Measurements from ENCODE around the gene SRRT.

Gene SRRT

DNA sequence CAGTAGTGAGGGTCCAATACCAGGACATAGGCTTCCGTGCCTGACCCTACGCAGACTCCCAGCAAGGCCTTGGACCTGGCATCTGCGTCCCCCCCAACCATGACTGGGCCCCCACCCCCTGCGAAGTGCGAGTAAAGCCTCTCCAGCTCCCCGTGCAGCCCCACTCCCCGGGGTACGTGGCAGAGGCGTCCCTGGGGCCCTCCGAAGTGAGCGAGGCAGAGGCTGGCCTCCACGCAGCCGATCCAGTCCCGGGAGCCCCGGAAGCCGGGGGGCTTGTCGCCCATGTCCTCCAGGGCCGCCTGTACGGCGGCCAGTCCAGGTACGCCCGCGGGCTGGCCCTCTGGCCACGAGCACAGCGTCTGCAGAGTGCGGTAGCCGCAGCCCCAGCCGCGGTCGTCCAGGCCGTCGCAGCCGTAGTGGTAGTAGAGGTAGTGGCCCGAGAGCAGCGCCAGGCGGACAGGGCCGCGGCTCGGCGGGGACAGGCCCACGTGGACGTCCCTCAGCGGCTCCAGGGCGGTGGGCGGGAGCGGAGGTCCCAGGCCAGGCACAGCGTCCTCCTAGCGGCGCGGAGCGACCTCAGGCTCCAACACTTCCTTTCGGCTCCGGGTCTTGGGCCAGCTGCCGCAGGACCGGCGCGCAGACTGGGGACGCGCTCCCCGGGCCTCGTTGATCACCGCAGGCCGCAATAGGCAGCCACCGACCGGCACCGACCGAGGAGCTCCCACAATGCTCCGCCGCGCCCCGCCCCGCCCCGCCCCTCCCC, 14.3 kb downstream of the SRRT start, which contains the start of gene UFSP1 (continued):
- TF ChIP-seq, protein P1, sequence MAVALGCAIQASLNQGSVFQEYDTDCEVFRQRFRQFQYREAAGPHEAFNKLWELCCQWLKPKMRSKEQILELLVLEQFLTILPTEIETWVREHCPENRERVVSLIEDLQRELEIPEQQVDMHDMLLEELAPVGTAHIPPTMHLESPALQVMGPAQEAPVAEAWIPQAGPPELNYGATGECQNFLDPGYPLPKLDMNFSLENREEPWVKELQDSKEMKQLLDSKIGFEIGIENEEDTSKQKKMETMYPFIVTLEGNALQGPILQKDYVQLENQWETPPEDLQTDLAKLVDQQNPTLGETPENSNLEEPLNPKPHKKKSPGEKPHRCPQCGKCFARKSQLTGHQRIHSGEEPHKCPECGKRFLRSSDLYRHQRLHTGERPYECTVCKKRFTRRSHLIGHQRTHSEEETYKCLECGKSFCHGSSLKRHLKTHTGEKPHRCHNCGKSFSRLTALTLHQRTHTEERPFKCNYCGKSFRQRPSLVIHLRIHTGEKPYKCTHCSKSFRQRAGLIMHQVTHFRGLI (tag by site-specific recombination; IDR thresholded peaks at IDR 0.05): no peak
- TF ChIP-seq ZFP41 (tag by site-specific recombination; IDR thresholded peaks at IDR 0.05; ENCODE audit: borderline replicate concordance) (no peak), ZNF48 (tag by site-specific recombination; IDR thresholded peaks at IDR 0.05) (no peak), KLF16 (tag by site-specific recombination; IDR thresholded peaks at IDR 0.05) (peak; percentile 90), PRDM1 (tag by site-specific recombination; IDR thresholded peaks at IDR 0.05) (no peak), ZNF433 (tag by site-specific recombination; IDR thresholded peaks at IDR 0.05; ENCODE audit: low read depth) (no peak), ZNF548 (tag by site-specific recombination; IDR thresholded peaks at IDR 0.05) (no peak), ZNF221 (tag by site-specific recombination; IDR thresholded peaks at IDR 0.05; ENCODE audit: borderline replicate concordance) (no peak), ZNF701 (tag by site-specific recombination; IDR thresholded peaks at IDR 0.05) (no peak), ZNF292 (tag by site-specific recombination; IDR thresholded peaks at IDR 0.05; ENCODE audit: borderline replicate concordance, low read depth) (no peak), BCL11A (tag by site-specific recombination; IDR thresholded peaks at IDR 0.05; ENCODE audit: low read depth) (no peak), IKZF3 (tag by site-specific recombination; IDR thresholded peaks at IDR 0.05) (no peak), ZNF792 (tag by site-specific recombination; IDR thresholded peaks at IDR 0.05) (peak; percentile 95), ZNF664 (tag by site-specific recombination; IDR thresholded peaks at IDR 0.05) (no peak), ZNF529 (tag by site-specific recombination; IDR thresholded peaks at IDR 0.05; ENCODE audit: insufficient replicate concordance) (no peak), ZNF175 (tag by site-specific recombination; IDR thresholded peaks at IDR 0.05) (no peak), ZNF223 (tag by site-specific recombination; IDR thresholded peaks at IDR 0.05) (no peak), SP3 (tag by site-specific recombination; IDR thresholded peaks at IDR 0.05) (peak; percentile 79), FEZF1 (tag by site-specific recombination; IDR thresholded peaks at IDR 0.05) (no peak), ZNF521 (tag by site-specific recombination; IDR thresholded peaks at IDR 0.05) (no peak), SCRT2 (tag by site-specific recombination; IDR thresholded peaks at IDR 0.05) (no peak), ZBTB7A (tag by site-specific recombination; IDR thresholded peaks at IDR 0.05; ENCODE audit: low read depth) (peak; percentile 94), ZNF426 (tag by site-specific recombination; IDR thresholded peaks at IDR 0.05) (no peak)
- TF ChIP-seq, protein P2, sequence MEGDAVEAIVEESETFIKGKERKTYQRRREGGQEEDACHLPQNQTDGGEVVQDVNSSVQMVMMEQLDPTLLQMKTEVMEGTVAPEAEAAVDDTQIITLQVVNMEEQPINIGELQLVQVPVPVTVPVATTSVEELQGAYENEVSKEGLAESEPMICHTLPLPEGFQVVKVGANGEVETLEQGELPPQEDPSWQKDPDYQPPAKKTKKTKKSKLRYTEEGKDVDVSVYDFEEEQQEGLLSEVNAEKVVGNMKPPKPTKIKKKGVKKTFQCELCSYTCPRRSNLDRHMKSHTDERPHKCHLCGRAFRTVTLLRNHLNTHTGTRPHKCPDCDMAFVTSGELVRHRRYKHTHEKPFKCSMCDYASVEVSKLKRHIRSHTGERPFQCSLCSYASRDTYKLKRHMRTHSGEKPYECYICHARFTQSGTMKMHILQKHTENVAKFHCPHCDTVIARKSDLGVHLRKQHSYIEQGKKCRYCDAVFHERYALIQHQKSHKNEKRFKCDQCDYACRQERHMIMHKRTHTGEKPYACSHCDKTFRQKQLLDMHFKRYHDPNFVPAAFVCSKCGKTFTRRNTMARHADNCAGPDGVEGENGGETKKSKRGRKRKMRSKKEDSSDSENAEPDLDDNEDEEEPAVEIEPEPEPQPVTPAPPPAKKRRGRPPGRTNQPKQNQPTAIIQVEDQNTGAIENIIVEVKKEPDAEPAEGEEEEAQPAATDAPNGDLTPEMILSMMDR (tag by site-specific recombination; IDR thresholded peaks at IDR 0.05): peak; percentile 70
- TF ChIP-seq, protein P3, sequence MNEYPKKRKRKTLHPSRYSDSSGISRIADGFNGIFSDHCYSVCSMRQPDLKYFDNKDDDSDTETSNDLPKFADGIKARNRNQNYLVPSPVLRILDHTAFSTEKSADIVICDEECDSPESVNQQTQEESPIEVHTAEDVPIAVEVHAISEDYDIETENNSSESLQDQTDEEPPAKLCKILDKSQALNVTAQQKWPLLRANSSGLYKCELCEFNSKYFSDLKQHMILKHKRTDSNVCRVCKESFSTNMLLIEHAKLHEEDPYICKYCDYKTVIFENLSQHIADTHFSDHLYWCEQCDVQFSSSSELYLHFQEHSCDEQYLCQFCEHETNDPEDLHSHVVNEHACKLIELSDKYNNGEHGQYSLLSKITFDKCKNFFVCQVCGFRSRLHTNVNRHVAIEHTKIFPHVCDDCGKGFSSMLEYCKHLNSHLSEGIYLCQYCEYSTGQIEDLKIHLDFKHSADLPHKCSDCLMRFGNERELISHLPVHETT (tag by site-specific recombination; IDR thresholded peaks at IDR 0.05): no peak
- TF ChIP-seq, protein P4, sequence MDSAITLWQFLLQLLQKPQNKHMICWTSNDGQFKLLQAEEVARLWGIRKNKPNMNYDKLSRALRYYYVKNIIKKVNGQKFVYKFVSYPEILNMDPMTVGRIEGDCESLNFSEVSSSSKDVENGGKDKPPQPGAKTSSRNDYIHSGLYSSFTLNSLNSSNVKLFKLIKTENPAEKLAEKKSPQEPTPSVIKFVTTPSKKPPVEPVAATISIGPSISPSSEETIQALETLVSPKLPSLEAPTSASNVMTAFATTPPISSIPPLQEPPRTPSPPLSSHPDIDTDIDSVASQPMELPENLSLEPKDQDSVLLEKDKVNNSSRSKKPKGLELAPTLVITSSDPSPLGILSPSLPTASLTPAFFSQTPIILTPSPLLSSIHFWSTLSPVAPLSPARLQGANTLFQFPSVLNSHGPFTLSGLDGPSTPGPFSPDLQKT (IDR thresholded peaks at IDR 0.05; ENCODE audit: borderline replicate concordance, low read depth, low read length): no peak
- TF ChIP-seq, protein P5, sequence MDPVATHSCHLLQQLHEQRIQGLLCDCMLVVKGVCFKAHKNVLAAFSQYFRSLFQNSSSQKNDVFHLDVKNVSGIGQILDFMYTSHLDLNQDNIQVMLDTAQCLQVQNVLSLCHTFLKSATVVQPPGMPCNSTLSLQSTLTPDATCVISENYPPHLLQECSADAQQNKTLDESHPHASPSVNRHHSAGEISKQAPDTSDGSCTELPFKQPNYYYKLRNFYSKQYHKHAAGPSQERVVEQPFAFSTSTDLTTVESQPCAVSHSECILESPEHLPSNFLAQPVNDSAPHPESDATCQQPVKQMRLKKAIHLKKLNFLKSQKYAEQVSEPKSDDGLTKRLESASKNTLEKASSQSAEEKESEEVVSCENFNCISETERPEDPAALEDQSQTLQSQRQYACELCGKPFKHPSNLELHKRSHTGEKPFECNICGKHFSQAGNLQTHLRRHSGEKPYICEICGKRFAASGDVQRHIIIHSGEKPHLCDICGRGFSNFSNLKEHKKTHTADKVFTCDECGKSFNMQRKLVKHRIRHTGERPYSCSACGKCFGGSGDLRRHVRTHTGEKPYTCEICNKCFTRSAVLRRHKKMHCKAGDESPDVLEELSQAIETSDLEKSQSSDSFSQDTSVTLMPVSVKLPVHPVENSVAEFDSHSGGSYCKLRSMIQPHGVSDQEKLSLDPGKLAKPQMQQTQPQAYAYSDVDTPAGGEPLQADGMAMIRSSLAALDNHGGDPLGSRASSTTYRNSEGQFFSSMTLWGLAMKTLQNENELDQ (tag by site-specific recombination; IDR thresholded peaks at IDR 0.05; ENCODE audit: low read depth): no peak
- TF ChIP-seq, protein P6, sequence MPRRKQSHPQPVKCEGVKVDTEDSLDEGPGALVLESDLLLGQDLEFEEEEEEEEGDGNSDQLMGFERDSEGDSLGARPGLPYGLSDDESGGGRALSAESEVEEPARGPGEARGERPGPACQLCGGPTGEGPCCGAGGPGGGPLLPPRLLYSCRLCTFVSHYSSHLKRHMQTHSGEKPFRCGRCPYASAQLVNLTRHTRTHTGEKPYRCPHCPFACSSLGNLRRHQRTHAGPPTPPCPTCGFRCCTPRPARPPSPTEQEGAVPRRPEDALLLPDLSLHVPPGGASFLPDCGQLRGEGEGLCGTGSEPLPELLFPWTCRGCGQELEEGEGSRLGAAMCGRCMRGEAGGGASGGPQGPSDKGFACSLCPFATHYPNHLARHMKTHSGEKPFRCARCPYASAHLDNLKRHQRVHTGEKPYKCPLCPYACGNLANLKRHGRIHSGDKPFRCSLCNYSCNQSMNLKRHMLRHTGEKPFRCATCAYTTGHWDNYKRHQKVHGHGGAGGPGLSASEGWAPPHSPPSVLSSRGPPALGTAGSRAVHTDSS (tag by site-specific recombination; IDR thresholded peaks at IDR 0.05): no peak
- TF ChIP-seq, protein P7, sequence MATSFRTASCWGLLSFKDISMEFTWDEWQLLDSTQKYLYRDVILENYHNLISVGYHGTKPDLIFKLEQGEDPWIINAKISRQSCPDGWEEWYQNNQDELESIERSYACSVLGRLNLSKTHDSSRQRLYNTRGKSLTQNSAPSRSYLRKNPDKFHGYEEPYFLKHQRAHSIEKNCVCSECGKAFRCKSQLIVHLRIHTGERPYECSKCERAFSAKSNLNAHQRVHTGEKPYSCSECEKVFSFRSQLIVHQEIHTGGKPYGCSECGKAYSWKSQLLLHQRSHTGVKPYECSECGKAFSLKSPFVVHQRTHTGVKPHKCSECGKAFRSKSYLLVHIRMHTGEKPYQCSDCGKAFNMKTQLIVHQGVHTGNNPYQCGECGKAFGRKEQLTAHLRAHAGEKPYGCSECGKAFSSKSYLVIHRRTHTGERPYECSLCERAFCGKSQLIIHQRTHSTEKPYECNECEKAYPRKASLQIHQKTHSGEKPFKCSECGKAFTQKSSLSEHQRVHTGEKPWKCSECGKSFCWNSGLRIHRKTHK (tag by site-specific recombination; IDR thresholded peaks at IDR 0.05): no peak

Data from HEK293 (cell line).